HG03039 (cell line): ENCODE results near the gene DNMT3L.
"Not testable (repeated sequence)": the region's sequence is repeated elsewhere in the genome, so short reads cannot be mapped to it uniquely, and the experiment has no call there.

ENCODE experiments used
- ATAC-seq: cut with Tn5 transposase; IDR thresholded peaks from one replicate; pipeline ENCODE4 v1.9.1; 2021; ENCODE audit warnings: mild to moderate bottlenecking, moderate library complexity; ENCODE audit not compliant: unreplicated experiment

DNMT3L gene

GRCh38 chr21:44249204-44250037, 12.3 kb downstream of the DNMT3L start:
- not testable (repeated sequence) for ATAC-seq

GRCh38 chr21:44247904-44248303, 13.8 kb downstream of the DNMT3L start:
- ATAC-seq: not testable (repeated sequence)

GRCh38 chr21:44243980-44244379, 17.7 kb downstream of the DNMT3L start:
- ATAC-seq: peak; percentile 33

- ATAC-seq: peak; percentile 15
Observed at GRCh38 chr21:44241281-44241680, 20.4 kb downstream of the DNMT3L start.

GRCh38 chr21:44240842-44241241, 20.9 kb downstream of the DNMT3L start, which contains the start of gene ICOSLG:
ICOSLG (minus strand) TSS chr21:44240943; CDS start chr21:44240817, 126 bp downstream.
- ATAC-seq: peak; percentile 35

GRCh38 chr21:44240353-44240752, 21.3 kb downstream of the DNMT3L start:
- ATAC-seq: not testable (repeated sequence)

GRCh38 chr21:44229561-44229960, 32.1 kb downstream of the DNMT3L start:
- ATAC-seq: not testable (repeated sequence)

- not testable (repeated sequence) for ATAC-seq
Observed at GRCh38 chr21:44228109-44228508, 33.6 kb downstream of the DNMT3L start.

- not testable (repeated sequence) for ATAC-seq
Observed at GRCh38 chr21:44227614-44228013, 34.1 kb downstream of the DNMT3L start.

GRCh38 chr21:44225605-44226004, 36.1 kb downstream of the DNMT3L start:
- not testable (repeated sequence) for ATAC-seq

- ATAC-seq: not testable (repeated sequence)
Observed at GRCh38 chr21:44223334-44223733, 38.4 kb downstream of the DNMT3L start.

GRCh38 chr21:44220674-44221073, 41.0 kb downstream of the DNMT3L start:
- not testable (repeated sequence) for ATAC-seq

GRCh38 chr21:44218461-44218860, 43.2 kb downstream of the DNMT3L start:
- not testable (repeated sequence) for ATAC-seq

GRCh38 chr21:44211978-44212377, 49.7 kb downstream of the DNMT3L start:
- ATAC-seq: not testable (repeated sequence)

- ATAC-seq: not testable (repeated sequence)
Observed at GRCh38 chr21:44211574-44211973, 50.1 kb downstream of the DNMT3L start.

GRCh38 chr21:44207860-44208646, 53.6 kb downstream of the DNMT3L start:
- ATAC-seq: not testable (repeated sequence)

- ATAC-seq: not testable (repeated sequence)
Observed at GRCh38 chr21:44206698-44207676, 54.7 kb downstream of the DNMT3L start.

GRCh38 chr21:44206187-44206586, 55.5 kb downstream of the DNMT3L start:
- ATAC-seq: not testable (repeated sequence)

- not testable (repeated sequence) for ATAC-seq
Observed at GRCh38 chr21:44202590-44203299, 59.0 kb downstream of the DNMT3L start.

- not testable (repeated sequence) for ATAC-seq
Observed at GRCh38 chr21:44199997-44200396, 61.7 kb downstream of the DNMT3L start.
